ENCODE measurements around the gene RINT1.

RINT1 gene

GRCh38 chr7:105530546-105530945 lies 1.5 kb upstream of the RINT1 start:
- in situ Hi-C loops (cut with MboI; ENCODE audit: low sequenced_read_pairs) = no loop called here

- in situ Hi-C loops (cut with MboI; ENCODE audit: low sequenced_read_pairs) = no loop called here
These were observed 884 bp downstream of the RINT1 start for GRCh38 chr7:105532709-105533460.

GRCh38 chr7:105538339-105538738 lies 6.3 kb downstream of the RINT1 start:
- in situ Hi-C loops (cut with MboI; ENCODE audit: low sequenced_read_pairs) = no loop called here

GRCh38 chr7:105559926-105560325 lies 27.9 kb downstream of the RINT1 start:
- in situ Hi-C loops (cut with MboI; ENCODE audit: low sequenced_read_pairs) = no loop called here

- in situ Hi-C loops (cut with MboI; ENCODE audit: low sequenced_read_pairs) = no loop called here
These were observed 33.2 kb downstream of the RINT1 start for GRCh38 chr7:105565190-105565589.

- in situ Hi-C loops (cut with MboI; ENCODE audit: low sequenced_read_pairs) = no loop called here
These were observed 35.0 kb downstream of the RINT1 start for GRCh38 chr7:105567024-105567423.

GRCh38 chr7:105567821-105568220 lies 35.8 kb downstream of the RINT1 start:
- in situ Hi-C loops (cut with MboI; ENCODE audit: low sequenced_read_pairs) = no loop called here

- in situ Hi-C loops (cut with MboI; ENCODE audit: low sequenced_read_pairs) = no loop called here
These were observed 39.9 kb downstream of the RINT1 start for GRCh38 chr7:105571891-105572290.

- in situ Hi-C loops (cut with MboI; ENCODE audit: low sequenced_read_pairs) = no loop called here
These were observed 45.2 kb downstream of the RINT1 start for GRCh38 chr7:105577251-105577650.

- in situ Hi-C loops (cut with MboI; ENCODE audit: low sequenced_read_pairs) = no loop called here
These were observed 46.5 kb downstream of the RINT1 start for GRCh38 chr7:105578496-105578895.

- in situ Hi-C loops (cut with MboI; ENCODE audit: low sequenced_read_pairs) = no loop called here
These were observed 48.2 kb downstream of the RINT1 start for GRCh38 chr7:105580022-105580740.

GRCh38 chr7:105581066-105581811 lies 49.2 kb downstream of the RINT1 start, which contains the start of gene EFCAB10:
TSS of gene EFCAB10 (minus strand) at chr7:105581493. CDS start at chr7:105581463, 30 bp downstream.
- in situ Hi-C loops (cut with MboI; ENCODE audit: low sequenced_read_pairs) = no loop called here

GRCh38 chr7:105583061-105583460 lies 51.1 kb downstream of the RINT1 start:
- in situ Hi-C loops (cut with MboI; ENCODE audit: low sequenced_read_pairs) = no loop called here

GRCh38 chr7:105584165-105584564 lies 52.2 kb downstream of the RINT1 start:
- in situ Hi-C loops (cut with MboI; ENCODE audit: low sequenced_read_pairs) = no loop called here

- in situ Hi-C loops (cut with MboI; ENCODE audit: low sequenced_read_pairs) = no loop called here
These were observed 54.0 kb downstream of the RINT1 start for GRCh38 chr7:105585850-105586500.

- in situ Hi-C loops (cut with MboI; ENCODE audit: low sequenced_read_pairs) = no loop called here
These were observed 56.1 kb downstream of the RINT1 start for GRCh38 chr7:105587909-105588635.

- in situ Hi-C loops (cut with MboI; ENCODE audit: low sequenced_read_pairs) = no loop called here
These were observed 57.5 kb downstream of the RINT1 start for GRCh38 chr7:105589356-105590077.

- in situ Hi-C loops (cut with MboI; ENCODE audit: low sequenced_read_pairs) = no loop called here
These were observed 58.8 kb downstream of the RINT1 start for GRCh38 chr7:105590793-105591192.

- in situ Hi-C loops (cut with MboI; ENCODE audit: low sequenced_read_pairs) = no loop called here
These were observed 59.5 kb downstream of the RINT1 start for GRCh38 chr7:105591522-105591921.

GRCh38 chr7:105594034-105594433 lies 62.0 kb downstream of the RINT1 start:
- in situ Hi-C loops (cut with MboI; ENCODE audit: low sequenced_read_pairs) = no loop called here

Measured in HL-60/S4 treated with phorbol 12-myristate 13-acetate at 8.2 ng/mL for 4 days and 3 days (cell line).